Transverse colon (tissue), 4 donors: ENCODE measurements around the gene MRPL33. TPM values are rescaled to one million over a fixed set of nuclear protein-coding genes. Genes with fewer than 3 reads are reported as not detected.

Experiments used
- DNase-seq: peaks from one replicate; pipeline ENCODE4 v3.0.0-alpha.2; 2019
- H3K27ac ChIP-seq, 4 donors: fragments of 200-600 bp; sonication (generic); 2 replicates each; pipeline ENCODE4 v1.5.1; 2016 to 2018; ENCODE audit warnings: inconsistent platforms in 4 of 4
- H3K27me3 ChIP-seq: fragments of 200-600 bp; sonication (generic); 2 replicates; pipeline ENCODE4 v1.5.1; 2017; ENCODE audit warnings: inconsistent platforms
- H3K36me3 ChIP-seq, 4 donors: fragments of 200-600 bp; sonication (generic); 2 replicates each; pipeline ENCODE4 v1.5.1; 2017 to 2019; ENCODE audit warnings: inconsistent platforms in 4 of 4
- H3K4me1 ChIP-seq, 4 donors: fragments of 200-600 bp; sonication (generic); 2 replicates each; pipeline ENCODE4 v1.5.1; 2017 to 2020; ENCODE audit warnings: inconsistent platforms in 4 of 4
- H3K4me3 ChIP-seq, 4 donors: fragments of 200-600 bp; sonication (generic); 1 replicate in 1 of 4; 2 replicates in 3 of 4; pipeline versions ENCODE4 v1.5.1 to v1.6.1; 2017 to 2019; ENCODE audit warnings: inconsistent platforms in 4 of 4
- H3K9me3 ChIP-seq, 2 donors: fragments of 200-600 bp; sonication (generic); 2 replicates each; pipeline ENCODE4 v1.5.1; 2017 to 2019; ENCODE audit warnings: inconsistent platforms in 2 of 2
- EP300 ChIP-seq: sonication (generic); formaldehyde crosslinking; IDR thresholded peaks from one replicate; pipeline ENCODE4 v1.6.1; 2017; ENCODE audit warnings: antibody characterized with exemption, low read depth
- POLR2A ChIP-seq: fragments of 450-650 bp; IDR thresholded peaks from one replicate; pipeline ENCODE4 v1.6.1; 2016; ENCODE audit warnings: antibody characterized with exemption, mild to moderate bottlenecking, moderate library complexity
- POLR2AphosphoS5 ChIP-seq, 3 donors: sonication (generic); formaldehyde crosslinking; IDR thresholded peaks; one replicate each; pipeline ENCODE4 v1.6.1; 2016; ENCODE audit warnings: antibody characterized with exemption in 3 of 3
- WGBS, 2 donors: methylation state at CpG; one replicate each; pipeline ENCODE4 v1.1.5; 2018; ENCODE audit warnings: low coverage in 1 of 2; 5-methylcytosine and 5-hydroxymethylcytosine counted together
- in situ Hi-C, 4 donors: fragments of 200-750 bp; cut with MboI; loops; one replicate each; pipeline versions ENCODE4 v1.15.0 to v1.15.1; 2017; ENCODE audit warnings: low sequenced_read_pairs in 3 of 4, low pct_ligation_motif_present in 1 of 4, low pct_unique_long_range_greater_than_20kb in 1 of 4
- intact Hi-C: fragments of 100-400 bp; cut with DNase I; formaldehyde crosslinking; loops from one replicate; pipeline ENCODE4 v1.15.1; 2023; ENCODE audit warnings: low total_unique reads
- total RNA-seq, 4 donors: library from RNA; depleted of rRNA; stranded (reverse); fragments of >200 nt; gene quantifications; one replicate each; pipeline ENCODE4 v1.1.0, GENCODE V29; 2016
- TF ChIP-seq, protein P1 (sequence below), 5 experiments: fragments of 200-600 bp in 3 of 5; fragments of 450-650 bp in 2 of 5; sonication (generic) in 3 of 5; IDR thresholded peaks; 1 replicate in 2 of 5; 2 replicates in 3 of 5; pipeline ENCODE4 v1.5.1; 2016 to 2017; ENCODE audit warnings: antibody characterized with exemption in 5 of 5, inconsistent platforms in 3 of 5, mild to moderate bottlenecking in 2 of 5, moderate library complexity in 1 of 5

Gene MRPL33
- total RNA-seq, 4 donors from 2014 or later: 7.2 to 89.4 (median 45.7) TPM

- H3K9me3 ChIP-seq: no peaks in the 10 kb centered on the region
- no peak for DNase-seq
- H3K4me3 ChIP-seq: no peak overlapping the region
- no peaks in the 10 kb centered on the region for H3K27me3 ChIP-seq
- intact Hi-C loops: no loop called here
- peaks cover 3 to 42% (median 7%) of the 10 kb centered on the region in 4 donors for H3K4me1 ChIP-seq
- no peaks in the 10 kb centered on the region for H3K36me3 ChIP-seq
- in situ Hi-C loops: no loop called here
- TF ChIP-seq POLR2AphosphoS5 (IDR thresholded peaks at IDR 0.05): no peak
- TF ChIP-seq, protein P1, sequence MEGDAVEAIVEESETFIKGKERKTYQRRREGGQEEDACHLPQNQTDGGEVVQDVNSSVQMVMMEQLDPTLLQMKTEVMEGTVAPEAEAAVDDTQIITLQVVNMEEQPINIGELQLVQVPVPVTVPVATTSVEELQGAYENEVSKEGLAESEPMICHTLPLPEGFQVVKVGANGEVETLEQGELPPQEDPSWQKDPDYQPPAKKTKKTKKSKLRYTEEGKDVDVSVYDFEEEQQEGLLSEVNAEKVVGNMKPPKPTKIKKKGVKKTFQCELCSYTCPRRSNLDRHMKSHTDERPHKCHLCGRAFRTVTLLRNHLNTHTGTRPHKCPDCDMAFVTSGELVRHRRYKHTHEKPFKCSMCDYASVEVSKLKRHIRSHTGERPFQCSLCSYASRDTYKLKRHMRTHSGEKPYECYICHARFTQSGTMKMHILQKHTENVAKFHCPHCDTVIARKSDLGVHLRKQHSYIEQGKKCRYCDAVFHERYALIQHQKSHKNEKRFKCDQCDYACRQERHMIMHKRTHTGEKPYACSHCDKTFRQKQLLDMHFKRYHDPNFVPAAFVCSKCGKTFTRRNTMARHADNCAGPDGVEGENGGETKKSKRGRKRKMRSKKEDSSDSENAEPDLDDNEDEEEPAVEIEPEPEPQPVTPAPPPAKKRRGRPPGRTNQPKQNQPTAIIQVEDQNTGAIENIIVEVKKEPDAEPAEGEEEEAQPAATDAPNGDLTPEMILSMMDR (IDR thresholded peaks at IDR 0.05): no peak
- TF ChIP-seq EP300: no peak
- no peak for TF ChIP-seq POLR2A
- peak overlapping the region; percentile 56 to 72 (median 64) for H3K27ac ChIP-seq
- WGBS, 2 donors: 53 to 57% methylated on average over 3 to 4 of the region's 4 CpGs
Observed at GRCh38 chr2:27795868-27796277, 24.4 kb downstream of the MRPL33 start.

DNA sequence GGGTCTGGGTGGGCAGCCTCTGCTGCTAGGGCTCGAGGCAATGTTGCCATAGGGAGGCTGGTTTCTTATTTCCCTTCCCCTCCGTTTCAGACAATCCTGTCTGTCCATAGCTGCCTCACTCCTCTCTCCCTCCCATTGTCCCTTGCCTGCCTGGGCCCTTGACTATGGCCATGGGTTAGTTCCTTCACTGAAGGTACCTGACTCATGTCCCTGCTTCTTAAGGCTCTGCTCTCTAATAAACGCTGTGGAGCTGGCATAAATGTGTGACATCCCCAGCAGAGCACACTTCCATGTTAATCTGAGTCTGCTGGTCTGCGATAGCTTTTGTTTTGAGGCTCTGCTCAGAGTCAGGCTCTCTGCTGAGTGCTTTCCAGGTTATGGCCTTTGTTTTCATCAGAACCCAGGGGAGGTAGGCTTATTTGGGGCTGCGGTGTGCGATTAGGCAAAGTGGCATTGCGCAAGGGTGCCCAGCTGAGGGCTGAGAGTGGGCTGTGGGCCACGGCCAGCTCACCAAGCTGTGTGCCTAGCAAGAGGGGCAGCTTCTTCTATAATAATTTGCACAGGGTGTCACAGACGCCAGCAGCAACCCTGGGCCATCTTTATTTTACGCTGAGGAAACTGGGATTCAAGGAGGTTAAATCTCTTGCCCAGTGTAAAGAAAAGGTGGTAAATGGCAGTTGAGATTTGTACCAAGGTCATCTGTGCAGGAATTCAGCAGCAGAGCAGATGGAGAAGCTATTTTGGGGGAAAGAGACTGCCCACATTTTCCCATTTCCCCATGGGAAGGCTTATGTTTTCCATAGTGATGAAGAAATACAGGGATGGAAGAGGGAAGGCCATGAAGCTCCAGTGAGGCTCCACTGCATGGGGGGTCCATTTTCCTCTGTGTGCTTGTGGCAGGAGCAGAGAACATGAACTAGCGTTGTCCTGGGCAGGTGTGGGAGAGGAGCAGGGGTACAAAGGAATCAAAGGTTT, 25.6 kb downstream of the MRPL33 start:
- no peaks in the 10 kb centered on the region for H3K27me3 ChIP-seq
- no peaks in the 10 kb centered on the region for H3K9me3 ChIP-seq
- intact Hi-C loops (no loop called here), in situ Hi-C loops (no loop called here)
- no peak for DNase-seq
- peaks cover 3 to 42% (median 7%) of the 10 kb centered on the region in 4 donors for H3K4me1 ChIP-seq
- H3K4me3 ChIP-seq: no peak overlapping the region
- H3K36me3 ChIP-seq: no peaks in the 10 kb centered on the region
- TF ChIP-seq EP300 (no peak), POLR2AphosphoS5 (IDR thresholded peaks at IDR 0.05) (no peak)
- TF ChIP-seq, protein P1 (IDR thresholded peaks at IDR 0.05): no peak
- H3K27ac ChIP-seq: peak overlapping the region; percentile 52 to 72 (median 62)
- 75 to 100% methylated on average over 2 to 11 of the region's 11 CpGs for WGBS, 2 donors

DNA sequence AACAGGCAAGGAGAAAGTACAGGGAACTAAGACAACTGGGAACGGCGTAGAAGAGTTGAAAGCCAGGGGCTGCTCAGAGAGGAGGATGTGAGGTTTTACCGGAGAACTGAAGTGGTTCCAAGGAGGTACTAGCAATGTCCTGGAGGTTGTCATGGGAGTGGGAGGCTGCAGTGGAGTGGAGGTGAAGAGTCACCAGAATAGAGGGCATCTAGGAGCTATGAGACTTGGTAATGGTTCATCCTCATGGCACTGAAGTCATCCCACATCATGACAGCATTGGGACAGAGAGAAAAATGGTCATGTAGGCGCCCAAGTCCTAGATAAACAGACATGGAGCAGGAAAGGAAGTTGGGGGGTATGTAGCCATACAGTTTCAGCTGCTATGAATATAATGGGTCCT, 26.3 kb downstream of the MRPL33 start:
- TF ChIP-seq, protein P1 (IDR thresholded peaks at IDR 0.05): no peak
- TF ChIP-seq EP300: no peak
- no peak for TF ChIP-seq POLR2AphosphoS5 (IDR thresholded peaks at IDR 0.05)
- no peak for TF ChIP-seq POLR2A
- no peak for DNase-seq
- intact Hi-C loops: no loop called here
- Histone ChIP-seq H3K27ac (peak overlapping the region in 3 of 4 donors; percentile 72 to 78 (median 73)), H3K27me3 (no peaks in the 10 kb centered on the region), H3K4me1 (peaks cover 3 to 37% (median 7%) of the 10 kb centered on the region in 4 donors), H3K9me3 (no peaks in the 10 kb centered on the region), H3K36me3 (no peaks in the 10 kb centered on the region), H3K4me3 (no peak overlapping the region)
- in situ Hi-C loops: no loop called here
- WGBS, 2 donors: 83 to 98% methylated on average over 2 to 4 of the region's 4 CpGs

- no peaks in the 10 kb centered on the region for H3K27me3 ChIP-seq
- H3K27ac ChIP-seq: peak overlapping the region; percentile 49 to 78 (median 72)
- no peaks in the 10 kb centered on the region for H3K9me3 ChIP-seq
- H3K4me1 ChIP-seq: peaks cover 3 to 35% (median 7%) of the 10 kb centered on the region in 4 donors
- 79 to 91% methylated on average over 4 to 7 of the region's 7 CpGs for WGBS, 2 donors
- intact Hi-C loops (no loop called here), in situ Hi-C loops (no loop called here)
- TF ChIP-seq EP300 (no peak), POLR2AphosphoS5 (IDR thresholded peaks at IDR 0.05) (no peak), POLR2A (no peak)
- TF ChIP-seq, protein P1 (IDR thresholded peaks at IDR 0.05): no peak
- no peak for DNase-seq
- H3K4me3 ChIP-seq: no peak overlapping the region
- H3K36me3 ChIP-seq: no peaks in the 10 kb centered on the region
Observed at GRCh38 chr2:27798486-27798885, 27.0 kb downstream of the MRPL33 start.
